ENCODE results near the gene AGAP2. TPM values are rescaled to one million over a fixed set of nuclear protein-coding genes. Genes with fewer than 3 reads are reported as not detected.

AGAP2 gene
- total RNA-seq, 1 experiment from 2014 or later, result 0.40 TPM

DNA sequence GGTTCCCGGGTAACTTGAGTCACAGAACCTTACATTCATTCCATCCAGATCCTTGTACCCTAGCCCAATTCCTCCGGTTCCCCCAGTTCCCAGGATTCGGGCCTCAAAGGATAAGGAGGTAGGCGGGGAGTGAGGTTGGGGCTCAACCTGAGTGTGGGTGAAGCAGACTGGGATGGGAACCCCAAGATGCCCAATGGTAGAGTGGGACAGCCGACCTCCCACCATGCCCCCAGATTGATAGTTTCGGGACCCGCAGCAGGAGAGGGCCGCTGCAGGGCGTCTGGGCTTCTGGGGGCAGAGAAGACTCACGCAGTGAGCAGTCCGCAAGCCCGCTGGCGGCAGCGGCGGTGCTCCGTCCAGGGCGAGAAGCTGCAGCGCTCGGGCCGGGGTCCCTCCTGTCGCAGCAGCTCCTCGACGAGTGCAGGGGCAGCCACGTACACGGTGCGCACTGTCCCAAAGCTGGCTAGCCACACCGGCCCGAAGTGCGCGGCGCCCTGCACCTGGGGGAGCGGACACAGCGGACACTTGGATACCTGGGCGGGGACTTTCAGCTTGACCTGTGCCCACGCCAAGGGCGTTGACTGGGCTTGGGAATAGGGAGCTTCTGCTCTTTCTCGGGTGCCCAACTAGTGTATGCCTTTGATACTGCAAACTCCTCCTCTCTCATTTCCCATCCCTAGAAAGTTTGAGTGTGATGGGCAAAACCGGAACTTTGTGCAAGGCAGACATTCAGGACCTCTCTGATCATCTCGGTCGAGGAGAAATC, 27.3 kb upstream of the AGAP2 start:
- POLR2A ChIA-PET (ENCODE audit: unreplicated experiment), result interaction anchor here (0.6 kb wide), 1 partner anchor 609 kb away, joined by 3 read pairs; no protein-coding TSS in a partner anchor
- peak overlapping the region; percentile 53; the same call in 1 of the 2 replicates for H3K9ac ChIP-seq (ENCODE audit: low read length)
- H3K36me3 ChIP-seq (ENCODE audit: low read depth, low read length), result peaks cover 18% of the 10 kb centered on the region
- H3K4me2 ChIP-seq (ENCODE audit: low read length), result peak overlapping the region; percentile 96
- H3F3A ChIP-seq (ENCODE audit: low read length, unreplicated experiment), result no peaks in the 10 kb centered on the region
- intact Hi-C loops (cut with micrococcal nuclease), result no loop called here
- H4K20me1 ChIP-seq (ENCODE audit: low read length), result no peaks in the 10 kb centered on the region
- CTCF ChIA-PET, result no interaction called here
- BruUV-seq (replicated peaks), result no TSS peak
- no peak for DNase-seq
- H3K4me1 ChIP-seq (ENCODE audit: insufficient read depth, low read length), result peaks cover 40% of the 10 kb centered on the region
- H3K9me2 ChIP-seq (replicated peaks; ENCODE audit: low read length), result no peaks in the 10 kb centered on the region
- no peak for TF ChIP-seq EZH2 (IDR thresholded peaks at IDR 0.05; ENCODE audit: low read length, unreplicated experiment)
- TF ChIP-seq, protein P1, sequence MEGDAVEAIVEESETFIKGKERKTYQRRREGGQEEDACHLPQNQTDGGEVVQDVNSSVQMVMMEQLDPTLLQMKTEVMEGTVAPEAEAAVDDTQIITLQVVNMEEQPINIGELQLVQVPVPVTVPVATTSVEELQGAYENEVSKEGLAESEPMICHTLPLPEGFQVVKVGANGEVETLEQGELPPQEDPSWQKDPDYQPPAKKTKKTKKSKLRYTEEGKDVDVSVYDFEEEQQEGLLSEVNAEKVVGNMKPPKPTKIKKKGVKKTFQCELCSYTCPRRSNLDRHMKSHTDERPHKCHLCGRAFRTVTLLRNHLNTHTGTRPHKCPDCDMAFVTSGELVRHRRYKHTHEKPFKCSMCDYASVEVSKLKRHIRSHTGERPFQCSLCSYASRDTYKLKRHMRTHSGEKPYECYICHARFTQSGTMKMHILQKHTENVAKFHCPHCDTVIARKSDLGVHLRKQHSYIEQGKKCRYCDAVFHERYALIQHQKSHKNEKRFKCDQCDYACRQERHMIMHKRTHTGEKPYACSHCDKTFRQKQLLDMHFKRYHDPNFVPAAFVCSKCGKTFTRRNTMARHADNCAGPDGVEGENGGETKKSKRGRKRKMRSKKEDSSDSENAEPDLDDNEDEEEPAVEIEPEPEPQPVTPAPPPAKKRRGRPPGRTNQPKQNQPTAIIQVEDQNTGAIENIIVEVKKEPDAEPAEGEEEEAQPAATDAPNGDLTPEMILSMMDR (conservative IDR thresholded peaks at IDR 0.05; ENCODE audit: low read depth, low read length), result no peak
- TF ChIP-seq EZH2phosphoT487 (IDR thresholded peaks at IDR 0.05; ENCODE audit: borderline replicate concordance, low read length), result no peak
- no peaks in the 10 kb centered on the region for H3K9me3 ChIP-seq (ENCODE audit: low read length)
- ATAC-seq, result peak; percentile 28
- H3K4me3 ChIP-seq (ENCODE audit: low read length), result peak overlapping the region; percentile 79
- H3K27me3 ChIP-seq (ENCODE audit: low read length), result no peaks in the 10 kb centered on the region
- H3K79me2 ChIP-seq (ENCODE audit: low read length), result peaks cover 7% of the 10 kb centered on the region
- H2AFZ ChIP-seq (ENCODE audit: low read length), result peak overlapping the region; percentile 95
- no peak overlapping the region for H3K27ac ChIP-seq (ENCODE audit: low read length)

DNA sequence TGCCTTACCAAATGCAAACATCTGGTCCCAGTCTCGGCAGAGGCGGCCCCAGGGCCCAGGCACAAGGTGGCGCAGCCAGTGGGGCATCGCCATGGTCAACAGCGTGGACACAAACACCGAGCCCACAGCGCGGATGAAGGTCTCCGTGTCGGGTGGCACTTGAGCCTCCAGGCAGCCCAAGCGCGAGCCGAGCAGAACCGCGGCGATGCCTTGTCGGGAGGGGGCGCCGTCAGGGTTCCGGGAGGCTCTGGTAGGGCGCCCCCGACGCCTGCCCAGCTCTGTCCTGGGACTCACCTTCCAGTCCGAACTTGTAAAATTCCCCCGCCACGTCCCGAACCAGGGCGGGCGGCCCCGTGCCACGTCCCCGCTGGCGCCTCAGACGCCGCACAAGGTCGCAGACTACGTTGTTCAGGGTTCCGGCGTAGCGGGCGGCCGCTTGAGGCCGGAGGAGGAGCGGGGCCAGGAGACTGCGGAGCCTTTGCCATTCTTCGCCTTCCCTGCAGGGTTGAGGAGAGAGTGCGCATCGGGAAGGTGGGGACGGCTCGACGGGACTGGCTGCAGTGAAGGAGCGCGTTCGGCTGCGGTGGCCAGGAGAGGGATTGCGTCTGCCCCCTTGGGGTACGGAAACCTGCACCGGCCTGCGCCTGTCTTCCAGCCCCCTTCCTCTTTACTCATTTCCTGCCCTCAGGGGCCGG, 26.6 kb upstream of the AGAP2 start:
- H3K27me3 ChIP-seq (ENCODE audit: low read length), result no peaks in the 10 kb centered on the region
- H3K9me3 ChIP-seq (ENCODE audit: low read length), result no peaks in the 10 kb centered on the region
- no peaks in the 10 kb centered on the region for H3F3A ChIP-seq (ENCODE audit: low read length, unreplicated experiment)
- intact Hi-C loops (cut with micrococcal nuclease), result no loop called here
- H2AFZ ChIP-seq (ENCODE audit: low read length), result peak overlapping the region; percentile 95
- H3K36me3 ChIP-seq (ENCODE audit: low read depth, low read length), result peaks cover 12% of the 10 kb centered on the region
- ATAC-seq (peak; percentile 53), DNase-seq (peak; percentile 55)
- H3K4me3 ChIP-seq (ENCODE audit: low read length), result peak overlapping the region; percentile 79
- H3K79me2 ChIP-seq (ENCODE audit: low read length), result no peaks in the 10 kb centered on the region; the same call in 1 of the 2 replicates
- peak overlapping the region; percentile 96 for H3K4me2 ChIP-seq (ENCODE audit: low read length)
- H3K4me1 ChIP-seq (ENCODE audit: insufficient read depth, low read length), result peaks cover 37% of the 10 kb centered on the region
- POLR2A ChIA-PET (ENCODE audit: unreplicated experiment), result no interaction called here
- H4K20me1 ChIP-seq (ENCODE audit: low read length), result no peaks in the 10 kb centered on the region
- peak overlapping the region; percentile 53 for H3K9ac ChIP-seq (ENCODE audit: low read length)
- TF ChIP-seq EZH2phosphoT487 (IDR thresholded peaks at IDR 0.05; ENCODE audit: borderline replicate concordance, low read length), result no peak
- TF ChIP-seq, protein P1 (conservative IDR thresholded peaks at IDR 0.05; ENCODE audit: low read depth, low read length), result peak; percentile 70
- CTCF ChIA-PET, result no interaction called here
- H3K27ac ChIP-seq (ENCODE audit: low read length), result 0 out of 2 replicates have a peak overlapping the region, but pooled peaks have one; percentile 5
- BruUV-seq (replicated peaks), result no TSS peak
- H3K9me2 ChIP-seq (replicated peaks; ENCODE audit: low read length), result no peaks in the 10 kb centered on the region

Data from PC-3 (cell line).